Skeletal muscle satellite cell (primary cell): ENCODE measurements around the gene SDK2.

Source experiments
- H3K27me3 ChIP-seq: 2 replicates; pipeline ENCODE4 v1.7.0; 2013; ENCODE audit warnings: low read length; ENCODE audit not compliant: control insufficient read depth, insufficient read depth
- H3K36me3 ChIP-seq: 2 replicates; pipeline ENCODE4 v1.7.0; 2013; ENCODE audit warnings: mild to moderate bottlenecking, control low read depth, low read length; ENCODE audit not compliant: insufficient read depth
- H3K4me1 ChIP-seq: 2 replicates; pipeline ENCODE4 v1.7.0; 2013; ENCODE audit warnings: low read length; ENCODE audit not compliant: control insufficient read depth, insufficient read depth
- H3K4me2 ChIP-seq: 2 replicates; pipeline ENCODE4 v1.7.0; 2013; ENCODE audit warnings: mild to moderate bottlenecking, low read length
- H3K4me3 ChIP-seq: 2 replicates; pipeline ENCODE4 v1.7.0; 2013; ENCODE audit warnings: low read length
- H3K9ac ChIP-seq: 2 replicates; pipeline ENCODE4 v1.7.0; 2013; ENCODE audit warnings: mild to moderate bottlenecking, low read depth, low read length, moderate library complexity
- H3K9me3 ChIP-seq: replicated peaks from 2 replicates; pipeline ENCODE4 v1.7.0; 2013; ENCODE audit warnings: mild to moderate bottlenecking, control low read depth, low read length

The SDK2 gene

DNA sequence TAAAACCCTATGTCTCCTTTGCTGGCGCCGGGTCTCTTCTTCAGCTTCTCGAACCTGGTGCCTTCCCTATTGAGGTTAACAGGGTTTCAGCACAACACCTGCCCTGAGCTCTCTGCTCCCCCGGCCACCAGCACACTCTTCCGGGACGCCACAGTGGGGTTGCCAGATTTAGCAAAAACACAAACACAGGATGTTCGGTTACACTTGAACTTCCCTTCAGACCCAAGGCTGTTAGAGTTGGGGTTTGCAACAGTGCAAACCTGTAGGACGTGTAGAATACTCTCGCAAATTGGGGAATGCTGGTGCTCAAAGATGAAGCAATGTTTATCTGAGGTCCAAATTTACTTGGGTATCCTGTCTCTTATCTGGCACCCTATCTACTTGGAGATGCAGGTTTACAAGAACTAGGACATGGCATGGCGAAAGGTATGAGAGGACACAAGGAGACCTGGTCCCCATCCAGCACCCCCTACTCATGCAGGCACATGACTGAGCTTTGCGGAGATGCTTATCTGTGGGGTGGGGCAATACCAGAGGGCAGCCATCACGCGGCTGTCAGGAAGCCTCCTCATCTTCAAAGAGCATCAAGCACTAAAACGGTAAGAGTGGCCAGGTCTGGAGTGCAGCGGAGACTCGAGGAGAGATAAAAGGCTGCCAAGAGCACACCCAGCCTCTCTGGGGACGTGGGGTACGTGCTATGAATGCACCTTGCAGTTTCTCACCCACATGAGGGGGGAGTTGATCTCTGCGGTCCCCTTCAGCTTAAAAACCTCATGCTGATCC is 52.8 kb downstream of the SDK2 start:
- Histone ChIP-seq H3K9ac (no peak overlapping the region), H3K36me3 (no peaks in the 10 kb centered on the region), H3K4me1 (no peaks in the 10 kb centered on the region), H3K4me2 (no peak overlapping the region), H3K27me3 (no peaks in the 10 kb centered on the region), H3K4me3 (no peak overlapping the region), H3K9me3 (no peaks in the 10 kb centered on the region)

DNA sequence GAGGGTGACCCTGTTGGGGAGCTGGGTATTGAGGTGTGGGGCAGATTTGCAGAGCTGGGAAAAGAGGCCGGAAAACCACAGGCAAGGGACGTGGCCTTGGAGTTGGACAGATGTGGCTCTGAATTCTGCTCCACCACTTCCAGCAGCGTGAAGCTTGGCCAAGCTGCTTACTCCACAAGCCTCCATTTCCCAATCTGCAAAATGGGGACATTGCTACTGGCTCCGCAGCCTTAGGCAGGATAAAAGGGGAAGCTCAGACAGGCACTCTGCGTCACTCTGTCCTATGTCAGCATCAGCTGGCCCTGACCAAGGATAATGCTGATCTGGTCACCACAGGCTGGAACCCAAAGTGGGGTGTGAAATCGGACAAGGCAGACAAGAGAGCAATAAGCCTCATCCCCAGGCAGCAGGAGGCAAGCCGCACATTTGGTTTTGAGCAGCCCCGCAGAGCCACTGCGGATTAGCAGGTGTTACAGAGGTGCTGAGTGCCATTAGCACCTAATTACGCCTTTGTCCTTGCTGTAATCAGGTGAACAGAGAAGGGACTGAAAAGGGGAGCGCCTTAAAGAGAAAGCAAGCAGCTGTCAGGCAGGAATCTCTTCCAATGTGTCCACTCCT is 54.8 kb downstream of the SDK2 start:
- Histone ChIP-seq H3K4me3 (no peak overlapping the region), H3K4me1 (no peaks in the 10 kb centered on the region), H3K36me3 (no peaks in the 10 kb centered on the region), H3K4me2 (no peak overlapping the region), H3K9me3 (no peaks in the 10 kb centered on the region), H3K27me3 (no peaks in the 10 kb centered on the region), H3K9ac (no peak overlapping the region)

DNA sequence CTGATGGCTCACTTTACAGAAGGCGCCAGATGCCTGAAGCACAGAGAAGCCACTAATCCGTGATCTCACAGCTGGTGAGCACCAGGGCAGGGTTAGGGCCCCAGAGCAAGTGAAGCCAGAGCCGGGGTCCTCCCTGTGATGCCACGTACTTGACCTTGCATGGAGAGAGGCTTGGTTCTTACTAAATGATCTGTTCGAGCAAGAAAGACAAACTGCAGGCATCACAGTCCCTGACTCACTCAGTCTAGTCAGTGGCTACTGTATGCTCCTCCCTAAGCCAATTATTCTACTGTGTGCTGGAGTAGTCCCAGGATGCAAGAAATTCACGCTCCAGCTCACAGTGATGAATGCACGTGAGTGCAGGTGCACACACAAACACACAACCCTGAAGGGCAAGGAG is 55.4 kb downstream of the SDK2 start:
- Histone ChIP-seq H3K4me3 (no peak overlapping the region), H3K9ac (no peak overlapping the region), H3K9me3 (no peaks in the 10 kb centered on the region), H3K4me2 (no peak overlapping the region), H3K4me1 (no peaks in the 10 kb centered on the region), H3K36me3 (no peaks in the 10 kb centered on the region), H3K27me3 (no peaks in the 10 kb centered on the region)

DNA sequence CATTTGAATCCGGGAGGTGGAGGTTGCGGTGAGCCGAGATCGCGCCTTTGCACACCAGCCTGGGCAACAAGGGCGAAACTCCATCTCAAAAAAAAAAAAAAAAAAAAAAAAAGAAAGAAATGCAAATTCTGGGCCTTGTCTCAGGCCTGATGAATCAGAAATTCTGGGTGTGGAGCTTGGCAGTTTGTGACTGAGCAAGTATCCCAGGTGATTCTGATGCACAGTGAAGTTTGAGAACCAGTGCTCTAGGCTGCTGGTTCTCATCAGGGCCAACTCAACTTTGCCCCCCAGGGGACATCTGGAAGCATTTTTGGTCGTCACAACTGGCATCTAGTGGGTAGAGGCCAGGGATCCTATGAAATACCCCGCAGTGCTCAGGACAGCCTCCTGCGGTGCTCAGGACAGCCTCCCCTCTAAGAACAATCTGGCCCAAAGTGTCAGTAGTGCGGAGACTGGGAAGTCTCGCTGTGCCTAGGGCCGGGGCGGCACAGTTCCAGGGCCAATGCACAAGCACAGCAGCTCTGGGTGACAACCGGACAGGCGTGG is 55.9 kb downstream of the SDK2 start:
- H3K27me3 ChIP-seq: no peaks in the 10 kb centered on the region
- no peak overlapping the region for H3K9ac ChIP-seq
- H3K9me3 ChIP-seq: no peaks in the 10 kb centered on the region
- no peak overlapping the region for H3K4me2 ChIP-seq
- no peak overlapping the region for H3K4me3 ChIP-seq
- no peaks in the 10 kb centered on the region for H3K4me1 ChIP-seq
- H3K36me3 ChIP-seq: no peaks in the 10 kb centered on the region

DNA sequence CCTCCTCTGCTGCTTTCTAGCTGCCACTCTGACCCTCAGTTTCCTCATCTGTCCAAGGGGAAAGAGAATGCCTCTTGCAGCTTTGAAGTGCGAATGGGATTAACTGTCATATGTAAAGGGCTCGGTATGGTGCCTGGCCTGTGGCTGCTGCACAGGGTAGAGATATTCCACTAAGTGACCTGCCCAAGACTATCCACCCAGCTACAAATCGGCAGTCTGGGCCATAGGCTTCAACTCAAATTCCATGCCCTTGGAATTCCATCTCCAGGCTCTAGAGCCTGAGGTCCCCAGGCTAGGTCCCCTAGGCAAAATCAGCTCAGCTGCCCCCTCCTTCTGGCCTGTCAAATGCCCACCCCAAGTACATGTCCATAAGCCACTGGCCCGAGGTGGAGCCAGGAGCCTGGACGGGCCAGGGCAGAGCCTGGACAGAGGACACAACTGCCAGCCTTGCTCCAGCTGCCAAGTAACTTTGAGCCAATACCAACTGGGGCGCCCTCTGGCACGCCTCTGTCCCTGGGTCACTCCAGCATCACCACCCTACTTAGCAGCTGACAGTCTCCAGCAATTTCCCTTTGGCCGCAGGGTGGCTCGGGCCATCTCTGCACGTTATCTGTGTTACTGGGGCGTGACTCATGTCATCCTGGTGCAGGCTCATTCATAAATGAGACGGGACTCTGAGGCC is 57.2 kb downstream of the SDK2 start:
- no peak overlapping the region for H3K4me2 ChIP-seq
- H3K4me3 ChIP-seq: no peak overlapping the region
- no peaks in the 10 kb centered on the region for H3K4me1 ChIP-seq
- H3K9ac ChIP-seq: no peak overlapping the region
- no peaks in the 10 kb centered on the region for H3K9me3 ChIP-seq
- no peaks in the 10 kb centered on the region for H3K27me3 ChIP-seq
- no peaks in the 10 kb centered on the region for H3K36me3 ChIP-seq

DNA sequence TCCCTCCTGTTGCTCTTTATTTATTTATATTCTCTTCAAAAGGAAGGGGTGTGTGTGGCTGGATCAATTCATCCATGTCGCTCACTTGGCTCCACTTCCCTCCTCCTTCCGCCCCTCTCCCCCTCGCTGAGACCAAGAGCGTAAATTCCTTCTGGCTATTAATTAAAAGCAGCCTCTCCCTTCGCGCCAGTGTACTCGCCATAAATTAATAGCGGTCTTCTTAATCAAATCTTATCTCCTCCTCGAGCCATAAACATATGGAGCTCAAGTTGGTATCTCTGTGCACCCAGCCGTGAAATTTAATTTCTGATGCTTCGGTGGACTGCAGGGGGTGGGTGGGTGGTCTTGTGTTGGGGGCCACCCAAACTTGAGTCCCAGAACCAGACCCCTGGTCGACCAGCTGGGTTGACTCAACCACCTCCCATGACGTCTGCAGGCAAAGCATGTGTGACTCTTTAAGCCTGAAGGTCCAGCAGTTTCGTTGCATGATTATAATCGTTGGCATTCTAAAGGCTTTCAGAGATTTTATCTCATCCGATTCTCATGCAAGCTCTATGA is 57.9 kb downstream of the SDK2 start:
- no peak overlapping the region for H3K4me3 ChIP-seq
- no peaks in the 10 kb centered on the region for H3K9me3 ChIP-seq
- H3K36me3 ChIP-seq: no peaks in the 10 kb centered on the region
- no peak overlapping the region for H3K4me2 ChIP-seq
- no peaks in the 10 kb centered on the region for H3K4me1 ChIP-seq
- H3K9ac ChIP-seq: no peak overlapping the region
- H3K27me3 ChIP-seq: no peaks in the 10 kb centered on the region

DNA sequence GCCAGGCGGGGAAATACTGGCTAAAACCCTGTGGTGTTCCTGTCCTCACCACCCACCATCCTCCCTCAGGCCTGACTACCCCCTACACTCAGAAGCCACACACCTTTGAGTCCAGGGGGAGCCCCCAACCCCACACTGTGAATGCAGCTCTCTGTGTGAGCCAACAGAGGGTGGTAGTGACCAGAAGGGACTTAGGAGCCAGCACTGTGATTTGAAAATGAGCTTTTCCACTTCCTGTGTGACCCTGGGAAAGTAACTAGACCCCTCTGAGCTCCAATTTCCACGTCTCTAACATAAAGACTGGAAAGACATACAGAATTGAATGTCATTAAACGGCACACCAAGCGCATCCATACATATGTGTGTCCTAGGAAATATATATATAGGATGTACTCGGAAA is 58.7 kb downstream of the SDK2 start:
- Histone ChIP-seq H3K27me3 (no peaks in the 10 kb centered on the region), H3K9me3 (no peaks in the 10 kb centered on the region), H3K36me3 (no peaks in the 10 kb centered on the region), H3K4me2 (no peak overlapping the region), H3K4me3 (no peak overlapping the region), H3K4me1 (no peaks in the 10 kb centered on the region), H3K9ac (no peak overlapping the region)

DNA sequence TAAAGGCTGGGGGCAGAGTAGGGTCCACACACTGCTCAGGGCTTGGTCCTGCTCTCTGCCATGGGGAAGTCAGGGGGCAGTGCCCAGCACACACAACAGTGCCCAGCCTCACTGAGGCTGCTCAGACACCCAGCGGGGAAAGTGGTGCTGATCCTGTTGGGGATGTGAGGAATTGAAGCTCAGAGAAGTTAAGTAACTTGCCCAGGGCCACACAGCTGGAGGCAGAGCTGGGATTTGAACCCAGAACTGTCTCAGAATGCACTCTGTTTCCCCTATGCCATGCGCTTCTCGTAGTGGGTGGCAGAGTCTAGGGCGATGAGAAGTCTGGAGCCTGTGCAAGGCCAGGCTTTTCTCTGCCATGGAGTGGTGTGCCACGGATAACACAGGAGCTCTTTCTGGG is 59.3 kb downstream of the SDK2 start:
- no peak overlapping the region for H3K9ac ChIP-seq
- no peak overlapping the region for H3K4me2 ChIP-seq
- no peaks in the 10 kb centered on the region for H3K4me1 ChIP-seq
- H3K9me3 ChIP-seq: no peaks in the 10 kb centered on the region
- no peaks in the 10 kb centered on the region for H3K27me3 ChIP-seq
- no peaks in the 10 kb centered on the region for H3K36me3 ChIP-seq
- no peak overlapping the region for H3K4me3 ChIP-seq

DNA sequence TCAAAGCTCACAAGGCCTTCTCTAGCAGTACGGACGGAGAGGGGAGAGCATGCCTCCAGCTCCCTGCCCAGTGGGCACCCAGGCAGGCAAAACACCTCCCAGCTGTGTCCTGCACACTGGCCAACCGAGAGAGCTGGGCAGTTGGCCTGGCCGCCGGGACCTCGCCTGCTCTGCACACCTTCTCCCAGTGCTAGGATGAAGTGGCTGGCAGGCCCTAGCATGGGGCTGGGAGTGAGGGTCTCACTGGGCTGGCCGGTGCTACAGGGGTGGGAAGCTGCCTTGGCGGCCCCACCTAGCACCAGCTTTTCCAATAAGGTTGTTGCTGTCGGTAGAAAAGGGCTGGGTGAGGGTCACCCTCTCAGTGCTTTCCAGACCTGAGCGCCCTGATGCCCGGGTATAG is 60.2 kb downstream of the SDK2 start:
- Histone ChIP-seq H3K36me3 (no peaks in the 10 kb centered on the region), H3K9me3 (no peaks in the 10 kb centered on the region), H3K4me1 (no peaks in the 10 kb centered on the region), H3K4me3 (no peak overlapping the region), H3K9ac (no peak overlapping the region), H3K27me3 (no peaks in the 10 kb centered on the region), H3K4me2 (no peak overlapping the region)

DNA sequence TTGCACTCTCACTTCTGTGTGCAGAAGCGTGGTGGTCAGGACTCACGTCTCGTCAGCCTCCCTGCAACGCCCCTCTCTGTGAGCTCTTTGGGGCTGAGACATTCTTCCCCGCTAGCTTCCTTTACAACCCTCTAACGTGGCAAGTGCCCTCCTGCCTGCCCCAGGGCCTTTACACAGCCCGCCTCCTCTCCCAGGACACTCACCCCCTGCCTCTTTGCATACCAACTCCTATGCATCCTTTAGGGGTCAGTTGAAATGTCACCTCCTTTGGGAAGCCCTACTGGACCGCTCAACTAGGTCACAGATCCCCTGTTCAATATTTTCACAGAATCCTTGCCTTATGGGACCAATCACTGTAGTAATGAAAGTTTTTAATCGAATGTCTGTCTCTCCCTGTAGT is 61.4 kb downstream of the SDK2 start:
- no peaks in the 10 kb centered on the region for H3K27me3 ChIP-seq
- no peaks in the 10 kb centered on the region for H3K36me3 ChIP-seq
- H3K9me3 ChIP-seq: no peaks in the 10 kb centered on the region

DNA sequence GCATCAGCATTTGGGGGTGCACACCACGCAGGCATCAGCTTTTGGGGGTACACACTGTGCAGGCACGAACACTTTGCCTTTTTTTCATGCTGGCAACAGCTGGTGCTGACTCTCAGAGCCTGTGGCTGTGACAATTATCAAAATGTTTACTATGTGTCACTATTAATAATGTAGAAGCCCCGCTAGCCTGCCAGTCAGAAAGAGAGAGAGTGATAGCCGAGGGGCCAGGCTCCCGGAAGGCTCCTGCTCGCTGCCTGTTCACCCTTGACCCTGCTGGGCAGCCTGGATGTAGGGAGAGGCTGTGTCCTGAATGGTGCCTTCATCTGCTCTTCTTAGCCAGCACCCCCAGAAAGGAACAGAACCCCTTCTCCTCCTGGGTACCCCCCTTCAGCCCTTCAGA is 61.9 kb downstream of the SDK2 start:
- no peak overlapping the region for H3K4me2 ChIP-seq
- H3K4me1 ChIP-seq: no peaks in the 10 kb centered on the region
- H3K36me3 ChIP-seq: no peaks in the 10 kb centered on the region
- no peaks in the 10 kb centered on the region for H3K9me3 ChIP-seq
- H3K27me3 ChIP-seq: no peaks in the 10 kb centered on the region
- no peak overlapping the region for H3K9ac ChIP-seq
- H3K4me3 ChIP-seq: no peak overlapping the region

More for the DNA sequence above, 61.4 kb downstream of the SDK2 start:
- no peak overlapping the region for H3K4me2 ChIP-seq
- no peak overlapping the region for H3K9ac ChIP-seq
- no peaks in the 10 kb centered on the region for H3K4me1 ChIP-seq
- H3K4me3 ChIP-seq: no peak overlapping the region
